Measurements from ENCODE around the gene IRF2BPL. TPM values are rescaled to one million over a fixed set of nuclear protein-coding genes. Genes with fewer than 3 reads are reported as not detected.

Gene IRF2BPL
- total and polyA plus RNA-seq, 9 of the 15 experiments (the other 6 are each of a cell fraction or from before 2014, with no cell fraction given), result 0.52 to 21.6 (median 2.5) TPM

DNA sequence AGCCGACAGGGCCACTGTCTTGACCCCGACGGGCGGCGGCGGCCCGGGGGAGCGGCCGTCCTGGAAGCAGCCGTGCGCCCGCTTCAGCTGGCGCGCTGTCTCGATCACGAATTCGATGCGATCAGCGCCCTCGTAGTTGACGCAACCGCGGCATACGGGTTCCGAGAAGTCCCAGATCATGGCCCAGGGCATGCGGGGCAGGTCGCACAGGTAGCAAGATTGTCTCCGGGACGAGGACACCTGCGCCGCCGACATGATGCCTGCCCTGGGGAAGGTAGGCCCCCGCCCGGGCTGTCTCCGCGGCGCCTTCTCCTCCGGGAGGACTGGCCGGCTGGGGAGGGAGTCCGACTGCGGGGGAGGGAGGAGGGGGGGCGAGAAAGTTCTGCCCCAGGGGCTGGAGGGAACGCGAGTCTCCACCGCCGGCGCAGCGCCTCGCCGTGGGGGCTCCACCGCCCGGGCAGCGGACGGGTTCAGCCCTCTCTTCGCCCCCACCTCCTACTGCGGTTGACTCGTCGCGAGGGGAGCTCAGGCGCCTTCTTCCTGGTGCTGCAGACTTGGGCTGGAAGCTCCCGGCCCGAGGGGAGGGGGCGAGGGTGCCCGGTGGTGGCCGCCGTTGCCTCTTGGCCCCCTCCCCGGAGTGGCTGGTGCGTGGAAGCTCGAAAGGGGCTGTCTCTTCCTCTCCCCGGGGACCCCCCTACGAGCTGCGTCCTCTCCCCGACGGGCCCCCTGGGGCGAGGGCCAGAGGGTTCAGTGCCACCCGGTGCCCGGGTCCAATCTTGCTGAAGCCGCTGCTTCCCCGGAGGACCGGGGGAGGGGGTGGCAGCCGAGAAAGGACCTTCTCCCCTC, 747 bp downstream of the IRF2BPL start (continued):
- TF ChIP-seq ZNF175 (CRISPR knock-in tag; IDR thresholded peaks at IDR 0.05; ENCODE audit: low read depth) (no peak), MIER1 (IDR thresholded peaks at IDR 0.05; ENCODE audit: low read depth) (no peak), GABPB1 (CRISPR knock-in tag; IDR thresholded peaks at IDR 0.05) (peak; percentile 36; the same call in 1 of the 2 replicates), BACH1 (tag; IDR thresholded peaks at IDR 0.05) (no peak), ZEB2 (IDR thresholded peaks at IDR 0.05) (no peak), EGR1 (conservative IDR thresholded peaks at IDR 0.05) (peak; percentile 75), PTRF (tag; IDR thresholded peaks at IDR 0.05) (no peak)
- TF ChIP-seq, protein P1, sequence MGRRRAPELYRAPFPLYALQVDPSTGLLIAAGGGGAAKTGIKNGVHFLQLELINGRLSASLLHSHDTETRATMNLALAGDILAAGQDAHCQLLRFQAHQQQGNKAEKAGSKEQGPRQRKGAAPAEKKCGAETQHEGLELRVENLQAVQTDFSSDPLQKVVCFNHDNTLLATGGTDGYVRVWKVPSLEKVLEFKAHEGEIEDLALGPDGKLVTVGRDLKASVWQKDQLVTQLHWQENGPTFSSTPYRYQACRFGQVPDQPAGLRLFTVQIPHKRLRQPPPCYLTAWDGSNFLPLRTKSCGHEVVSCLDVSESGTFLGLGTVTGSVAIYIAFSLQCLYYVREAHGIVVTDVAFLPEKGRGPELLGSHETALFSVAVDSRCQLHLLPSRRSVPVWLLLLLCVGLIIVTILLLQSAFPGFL (CRISPR knock-in tag; IDR thresholded peaks at IDR 0.05), result no peak
- TF ChIP-seq, protein P2, sequence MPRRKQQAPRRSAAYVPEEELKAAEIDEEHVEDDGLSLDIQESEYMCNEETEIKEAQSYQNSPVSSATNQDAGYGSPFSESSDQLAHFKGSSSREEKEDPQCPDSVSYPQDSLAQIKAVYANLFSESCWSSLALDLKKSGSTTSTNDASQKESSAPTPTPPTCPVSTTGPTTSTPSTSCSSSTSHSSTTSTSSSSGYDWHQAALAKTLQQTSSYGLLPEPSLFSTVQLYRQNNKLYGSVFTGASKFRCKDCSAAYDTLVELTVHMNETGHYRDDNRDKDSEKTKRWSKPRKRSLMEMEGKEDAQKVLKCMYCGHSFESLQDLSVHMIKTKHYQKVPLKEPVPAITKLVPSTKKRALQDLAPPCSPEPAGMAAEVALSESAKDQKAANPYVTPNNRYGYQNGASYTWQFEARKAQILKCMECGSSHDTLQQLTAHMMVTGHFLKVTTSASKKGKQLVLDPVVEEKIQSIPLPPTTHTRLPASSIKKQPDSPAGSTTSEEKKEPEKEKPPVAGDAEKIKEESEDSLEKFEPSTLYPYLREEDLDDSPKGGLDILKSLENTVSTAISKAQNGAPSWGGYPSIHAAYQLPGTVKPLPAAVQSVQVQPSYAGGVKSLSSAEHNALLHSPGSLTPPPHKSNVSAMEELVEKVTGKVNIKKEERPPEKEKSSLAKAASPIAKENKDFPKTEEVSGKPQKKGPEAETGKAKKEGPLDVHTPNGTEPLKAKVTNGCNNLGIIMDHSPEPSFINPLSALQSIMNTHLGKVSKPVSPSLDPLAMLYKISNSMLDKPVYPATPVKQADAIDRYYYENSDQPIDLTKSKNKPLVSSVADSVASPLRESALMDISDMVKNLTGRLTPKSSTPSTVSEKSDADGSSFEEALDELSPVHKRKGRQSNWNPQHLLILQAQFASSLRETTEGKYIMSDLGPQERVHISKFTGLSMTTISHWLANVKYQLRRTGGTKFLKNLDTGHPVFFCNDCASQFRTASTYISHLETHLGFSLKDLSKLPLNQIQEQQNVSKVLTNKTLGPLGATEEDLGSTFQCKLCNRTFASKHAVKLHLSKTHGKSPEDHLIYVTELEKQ (CRISPR knock-in tag; IDR thresholded peaks at IDR 0.05), result no peak
- TF ChIP-seq, protein P3, sequence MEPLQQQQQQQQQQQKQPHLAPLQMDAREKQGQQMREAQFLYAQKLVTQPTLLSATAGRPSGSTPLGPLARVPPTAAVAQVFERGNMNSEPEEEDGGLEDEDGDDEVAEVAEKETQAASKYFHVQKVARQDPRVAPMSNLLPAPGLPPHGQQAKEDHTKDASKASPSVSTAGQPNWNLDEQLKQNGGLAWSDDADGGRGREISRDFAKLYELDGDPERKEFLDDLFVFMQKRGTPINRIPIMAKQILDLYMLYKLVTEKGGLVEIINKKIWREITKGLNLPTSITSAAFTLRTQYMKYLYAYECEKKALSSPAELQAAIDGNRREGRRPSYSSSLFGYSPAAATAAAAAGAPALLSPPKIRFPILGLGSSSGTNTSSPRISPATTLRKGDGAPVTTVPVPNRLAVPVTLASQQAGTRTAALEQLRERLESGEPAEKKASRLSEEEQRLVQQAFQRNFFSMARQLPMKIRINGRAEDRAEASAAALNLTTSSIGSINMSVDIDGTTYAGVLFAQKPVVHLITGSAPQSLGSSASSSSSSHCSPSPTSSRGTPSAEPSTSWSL (CRISPR knock-in tag; IDR thresholded peaks at IDR 0.05; ENCODE audit: borderline replicate concordance), result no peak
- TF ChIP-seq, protein P4, sequence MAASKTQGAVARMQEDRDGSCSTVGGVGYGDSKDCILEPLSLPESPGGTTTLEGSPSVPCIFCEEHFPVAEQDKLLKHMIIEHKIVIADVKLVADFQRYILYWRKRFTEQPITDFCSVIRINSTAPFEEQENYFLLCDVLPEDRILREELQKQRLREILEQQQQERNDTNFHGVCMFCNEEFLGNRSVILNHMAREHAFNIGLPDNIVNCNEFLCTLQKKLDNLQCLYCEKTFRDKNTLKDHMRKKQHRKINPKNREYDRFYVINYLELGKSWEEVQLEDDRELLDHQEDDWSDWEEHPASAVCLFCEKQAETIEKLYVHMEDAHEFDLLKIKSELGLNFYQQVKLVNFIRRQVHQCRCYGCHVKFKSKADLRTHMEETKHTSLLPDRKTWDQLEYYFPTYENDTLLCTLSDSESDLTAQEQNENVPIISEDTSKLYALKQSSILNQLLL (CRISPR knock-in tag; IDR thresholded peaks at IDR 0.05; ENCODE audit: borderline replicate concordance), result no peak
- TF ChIP-seq, protein P5, sequence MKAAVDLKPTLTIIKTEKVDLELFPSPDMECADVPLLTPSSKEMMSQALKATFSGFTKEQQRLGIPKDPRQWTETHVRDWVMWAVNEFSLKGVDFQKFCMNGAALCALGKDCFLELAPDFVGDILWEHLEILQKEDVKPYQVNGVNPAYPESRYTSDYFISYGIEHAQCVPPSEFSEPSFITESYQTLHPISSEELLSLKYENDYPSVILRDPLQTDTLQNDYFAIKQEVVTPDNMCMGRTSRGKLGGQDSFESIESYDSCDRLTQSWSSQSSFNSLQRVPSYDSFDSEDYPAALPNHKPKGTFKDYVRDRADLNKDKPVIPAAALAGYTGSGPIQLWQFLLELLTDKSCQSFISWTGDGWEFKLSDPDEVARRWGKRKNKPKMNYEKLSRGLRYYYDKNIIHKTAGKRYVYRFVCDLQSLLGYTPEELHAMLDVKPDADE (conservative IDR thresholded peaks at IDR 0.05; ENCODE audit: control insufficient read depth, low read depth, low read length), result peak; percentile 38; the same call in 1 of the 2 replicates
- TF ChIP-seq, protein P6, sequence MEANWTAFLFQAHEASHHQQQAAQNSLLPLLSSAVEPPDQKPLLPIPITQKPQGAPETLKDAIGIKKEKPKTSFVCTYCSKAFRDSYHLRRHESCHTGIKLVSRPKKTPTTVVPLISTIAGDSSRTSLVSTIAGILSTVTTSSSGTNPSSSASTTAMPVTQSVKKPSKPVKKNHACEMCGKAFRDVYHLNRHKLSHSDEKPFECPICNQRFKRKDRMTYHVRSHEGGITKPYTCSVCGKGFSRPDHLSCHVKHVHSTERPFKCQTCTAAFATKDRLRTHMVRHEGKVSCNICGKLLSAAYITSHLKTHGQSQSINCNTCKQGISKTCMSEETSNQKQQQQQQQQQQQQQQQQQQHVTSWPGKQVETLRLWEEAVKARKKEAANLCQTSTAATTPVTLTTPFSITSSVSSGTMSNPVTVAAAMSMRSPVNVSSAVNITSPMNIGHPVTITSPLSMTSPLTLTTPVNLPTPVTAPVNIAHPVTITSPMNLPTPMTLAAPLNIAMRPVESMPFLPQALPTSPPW (CRISPR knock-in tag; IDR thresholded peaks at IDR 0.05), result peak; percentile 98

All from K562 (cell line).